ENCODE results near the gene ST3GAL4.
"Not testable (repeated sequence)": the region's sequence is repeated elsewhere in the genome, so short reads cannot be mapped to it uniquely, and the experiment has no call there.

The ST3GAL4 gene

DNA sequence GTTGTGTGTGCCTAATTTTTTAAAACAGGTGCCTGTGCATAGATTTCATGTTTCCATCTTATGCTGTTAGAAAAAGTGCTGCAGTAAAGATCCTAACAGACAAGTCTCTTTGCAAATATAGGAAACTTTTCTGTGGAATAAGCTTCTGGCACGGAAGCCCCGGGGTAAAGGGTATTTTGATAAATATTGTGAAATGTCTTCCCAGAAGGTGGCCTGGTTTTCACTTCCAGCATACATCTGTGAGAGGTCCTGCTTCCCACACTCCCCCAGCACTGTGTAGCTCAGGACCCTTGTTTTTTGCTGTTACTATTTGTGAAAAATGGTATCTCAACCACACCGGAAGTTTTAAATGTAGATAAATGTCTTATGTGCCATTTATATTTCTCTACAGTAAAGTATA is 14.5 kb downstream of the ST3GAL4 start:
- no peaks in the 10 kb centered on the region for H3K27me3 ChIP-seq (ENCODE audit: insufficient read depth, poor library complexity, severe bottlenecking)
- H3K4me1 ChIP-seq (ENCODE audit: insufficient read depth, poor library complexity, severe bottlenecking) = peaks cover 18% of the 10 kb centered on the region
- DNase-seq (ENCODE audit: low spot score) (no peak), ATAC-seq (ENCODE audit: low read depth) (no peak)
- TF ChIP-seq, protein P1, sequence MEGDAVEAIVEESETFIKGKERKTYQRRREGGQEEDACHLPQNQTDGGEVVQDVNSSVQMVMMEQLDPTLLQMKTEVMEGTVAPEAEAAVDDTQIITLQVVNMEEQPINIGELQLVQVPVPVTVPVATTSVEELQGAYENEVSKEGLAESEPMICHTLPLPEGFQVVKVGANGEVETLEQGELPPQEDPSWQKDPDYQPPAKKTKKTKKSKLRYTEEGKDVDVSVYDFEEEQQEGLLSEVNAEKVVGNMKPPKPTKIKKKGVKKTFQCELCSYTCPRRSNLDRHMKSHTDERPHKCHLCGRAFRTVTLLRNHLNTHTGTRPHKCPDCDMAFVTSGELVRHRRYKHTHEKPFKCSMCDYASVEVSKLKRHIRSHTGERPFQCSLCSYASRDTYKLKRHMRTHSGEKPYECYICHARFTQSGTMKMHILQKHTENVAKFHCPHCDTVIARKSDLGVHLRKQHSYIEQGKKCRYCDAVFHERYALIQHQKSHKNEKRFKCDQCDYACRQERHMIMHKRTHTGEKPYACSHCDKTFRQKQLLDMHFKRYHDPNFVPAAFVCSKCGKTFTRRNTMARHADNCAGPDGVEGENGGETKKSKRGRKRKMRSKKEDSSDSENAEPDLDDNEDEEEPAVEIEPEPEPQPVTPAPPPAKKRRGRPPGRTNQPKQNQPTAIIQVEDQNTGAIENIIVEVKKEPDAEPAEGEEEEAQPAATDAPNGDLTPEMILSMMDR (IDR thresholded peaks at IDR 0.05; ENCODE audit: poor library complexity, severe bottlenecking) = no peak
- H3K36me3 ChIP-seq (ENCODE audit: low read depth) = no peaks in the 10 kb centered on the region
- H3K4me3 ChIP-seq (ENCODE audit: severe bottlenecking) = no peak overlapping the region
- no peak overlapping the region for H3K27ac ChIP-seq (ENCODE audit: poor library complexity, severe bottlenecking)
- no peaks in the 10 kb centered on the region for H3K9me3 ChIP-seq (ENCODE audit: severe bottlenecking)

DNA sequence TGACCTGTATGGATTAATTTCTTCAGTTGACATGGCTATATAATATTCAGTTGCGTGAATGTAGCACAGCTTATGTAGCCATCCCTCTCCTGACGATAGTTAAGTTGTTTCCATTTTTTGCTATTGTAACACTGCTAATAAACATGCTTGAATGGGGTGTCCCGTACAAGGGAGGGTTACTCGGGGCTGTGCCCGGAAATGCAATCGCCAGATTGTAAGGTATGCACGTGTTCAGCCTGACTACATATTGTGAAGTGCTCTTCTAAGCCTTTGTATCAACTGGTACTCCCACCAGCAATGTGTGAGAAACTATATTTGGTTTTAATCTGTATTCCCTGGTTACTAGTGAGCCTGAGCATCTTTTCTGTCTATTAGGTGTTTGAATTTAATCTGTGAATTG is 16.1 kb downstream of the ST3GAL4 start:
- H3K4me1 ChIP-seq (ENCODE audit: insufficient read depth, poor library complexity, severe bottlenecking) = peaks cover 28% of the 10 kb centered on the region
- no peaks in the 10 kb centered on the region for H3K27me3 ChIP-seq (ENCODE audit: insufficient read depth, poor library complexity, severe bottlenecking)
- H3K4me3 ChIP-seq (ENCODE audit: severe bottlenecking) = no peak overlapping the region
- peak overlapping the region; percentile 93 for H3K27ac ChIP-seq (ENCODE audit: poor library complexity, severe bottlenecking)
- H3K36me3 ChIP-seq (ENCODE audit: low read depth) = no peaks in the 10 kb centered on the region
- TF ChIP-seq, protein P1 (IDR thresholded peaks at IDR 0.05; ENCODE audit: poor library complexity, severe bottlenecking) = no peak
- DNase-seq (ENCODE audit: low spot score) (no peak), ATAC-seq (ENCODE audit: low read depth) (no peak)
- no peaks in the 10 kb centered on the region for H3K9me3 ChIP-seq (ENCODE audit: severe bottlenecking)

DNA sequence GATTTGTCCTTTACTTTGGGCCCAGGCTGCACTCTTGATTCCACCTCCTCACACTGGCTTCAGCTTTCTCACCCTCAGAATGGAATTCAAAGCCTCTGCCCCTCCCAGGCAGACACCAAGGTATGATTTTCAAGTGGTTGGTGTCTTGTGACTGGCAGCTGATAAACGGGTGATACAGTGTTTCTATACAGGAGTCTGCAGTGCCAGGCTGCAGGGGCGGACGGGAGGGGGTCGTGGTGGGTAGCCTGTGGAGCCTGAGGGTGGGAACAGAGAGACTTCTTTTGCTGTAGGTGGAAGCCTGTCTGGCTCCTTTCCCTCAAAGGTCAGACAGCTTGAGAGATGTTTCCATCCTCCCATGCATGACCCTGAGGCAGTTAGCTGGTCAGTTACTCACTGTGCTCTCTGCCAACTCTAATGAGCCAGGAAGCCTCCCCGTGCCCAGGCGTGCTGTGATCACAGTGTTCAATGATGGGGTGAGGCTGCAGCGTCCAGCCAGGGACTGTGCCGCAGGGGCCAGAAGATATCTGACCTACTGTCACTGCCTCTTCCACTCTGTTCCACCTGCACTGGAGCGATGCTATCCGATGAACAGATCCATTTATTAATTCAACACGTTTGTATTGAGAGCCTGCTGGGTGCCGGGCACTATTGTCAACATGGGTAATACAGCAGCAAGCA is 18.0 kb downstream of the ST3GAL4 start:
- H3K36me3 ChIP-seq (ENCODE audit: low read depth); DNase-seq (ENCODE audit: low spot score); H3K4me3 ChIP-seq (ENCODE audit: severe bottlenecking); H3K9me3 ChIP-seq (ENCODE audit: severe bottlenecking); H3K27me3 ChIP-seq (ENCODE audit: insufficient read depth, poor library complexity, severe bottlenecking): not testable (repeated sequence)
- peaks cover 30% of the 10 kb centered on the region for H3K4me1 ChIP-seq (ENCODE audit: insufficient read depth, poor library complexity, severe bottlenecking)
- H3K27ac ChIP-seq (ENCODE audit: poor library complexity, severe bottlenecking) = peak overlapping the region; percentile 93
- ATAC-seq (ENCODE audit: low read depth) = peak; percentile 96

DNA sequence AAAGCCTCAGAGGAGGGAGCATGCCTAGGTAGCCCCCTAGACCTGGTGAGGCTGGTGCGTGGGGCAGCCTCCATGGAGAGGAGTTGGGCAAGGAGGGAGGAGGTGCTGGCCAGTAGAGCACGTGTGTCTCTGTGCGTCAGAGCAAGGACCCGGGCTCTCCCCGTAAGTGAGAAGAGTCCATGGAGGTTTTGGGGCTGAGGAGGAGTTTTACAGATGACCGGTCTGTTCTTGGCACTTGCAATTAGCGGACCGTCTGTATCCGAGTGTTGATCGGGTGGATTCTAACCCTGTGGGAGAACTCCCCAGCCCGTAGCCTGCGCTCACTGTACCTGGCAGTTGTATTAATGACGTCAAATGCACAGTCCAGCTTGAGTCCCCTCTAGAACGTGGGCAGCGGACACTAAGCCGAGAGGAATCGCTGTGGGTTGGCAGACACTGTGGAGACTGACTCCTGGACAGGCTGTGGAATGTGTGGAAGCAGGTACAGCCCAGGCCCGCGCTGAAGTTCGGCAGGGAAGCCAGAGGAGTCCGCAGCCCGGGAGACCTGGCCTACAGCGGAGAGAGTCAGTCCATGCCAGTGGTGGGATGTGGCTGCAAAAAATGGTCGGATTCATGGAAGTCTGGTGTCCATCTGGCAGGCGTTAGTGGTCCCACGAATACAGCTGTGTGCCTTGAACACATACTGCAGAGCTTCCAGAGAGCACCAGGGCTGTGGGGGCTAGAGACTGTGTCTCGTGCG is 19.2 kb downstream of the ST3GAL4 start:
- H3K27me3 ChIP-seq (ENCODE audit: insufficient read depth, poor library complexity, severe bottlenecking); ATAC-seq (ENCODE audit: low read depth); H3K36me3 ChIP-seq (ENCODE audit: low read depth); H3K4me3 ChIP-seq (ENCODE audit: severe bottlenecking); DNase-seq (ENCODE audit: low spot score); H3K9me3 ChIP-seq (ENCODE audit: severe bottlenecking): not testable (repeated sequence)
- peaks cover 30% of the 10 kb centered on the region for H3K4me1 ChIP-seq (ENCODE audit: insufficient read depth, poor library complexity, severe bottlenecking)
- H3K27ac ChIP-seq (ENCODE audit: poor library complexity, severe bottlenecking) = peak overlapping the region; percentile 93

DNA sequence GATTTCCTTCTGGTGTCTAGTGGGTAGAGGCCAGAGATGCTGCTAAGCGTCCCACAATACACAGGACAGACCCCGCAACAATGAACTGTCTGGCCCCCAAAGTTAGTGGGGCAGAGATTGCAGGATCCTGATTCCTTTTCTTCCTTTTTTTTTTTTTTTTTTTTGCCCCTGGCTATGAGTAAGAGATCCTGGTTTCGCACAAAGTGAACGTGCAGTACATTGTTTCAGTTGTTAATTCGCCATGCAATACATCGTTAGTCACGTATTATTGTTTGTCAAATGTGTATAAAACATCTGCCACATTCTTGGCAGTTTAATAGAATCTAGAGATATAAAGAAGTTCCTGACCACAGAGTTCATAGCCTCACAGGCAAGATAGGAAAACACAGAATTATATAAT is 20.2 kb downstream of the ST3GAL4 start:
- Histone ChIP-seq H3K4me1 (ENCODE audit: insufficient read depth, poor library complexity, severe bottlenecking) (peaks cover 30% of the 10 kb centered on the region), H3K9me3 (ENCODE audit: severe bottlenecking) (no peaks in the 10 kb centered on the region), H3K27me3 (ENCODE audit: insufficient read depth, poor library complexity, severe bottlenecking) (no peaks in the 10 kb centered on the region), H3K4me3 (ENCODE audit: severe bottlenecking) (no peak overlapping the region), H3K27ac (ENCODE audit: poor library complexity, severe bottlenecking) (peak overlapping the region; percentile 62), H3K36me3 (ENCODE audit: low read depth) (no peaks in the 10 kb centered on the region)
- DNase-seq (ENCODE audit: low spot score) (no peak), ATAC-seq (ENCODE audit: low read depth) (peak; percentile 41)
- TF ChIP-seq, protein P1 (IDR thresholded peaks at IDR 0.05; ENCODE audit: poor library complexity, severe bottlenecking) = no peak

DNA sequence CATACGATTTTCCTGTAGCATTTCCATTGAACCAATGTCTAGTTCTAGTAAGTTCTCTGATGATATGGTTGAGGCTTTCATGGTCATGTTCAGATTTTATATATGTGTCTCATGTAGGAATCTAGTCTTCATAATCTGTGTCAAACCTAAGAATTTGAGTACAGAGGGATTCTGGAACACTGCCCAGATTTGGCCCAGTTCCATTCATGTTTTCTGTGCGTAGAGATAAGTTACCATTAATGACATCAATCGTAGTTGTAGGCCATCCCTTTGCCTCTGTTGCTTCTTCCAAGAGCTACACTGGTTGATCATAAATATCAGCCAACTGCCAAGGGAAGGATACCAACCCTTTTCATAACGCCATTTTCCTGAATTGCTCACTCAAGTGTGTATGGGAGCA is 23.3 kb downstream of the ST3GAL4 start:
- Histone ChIP-seq H3K36me3 (ENCODE audit: low read depth) (no peaks in the 10 kb centered on the region), H3K4me3 (ENCODE audit: severe bottlenecking) (no peak overlapping the region), H3K27ac (ENCODE audit: poor library complexity, severe bottlenecking) (no peak overlapping the region), H3K27me3 (ENCODE audit: insufficient read depth, poor library complexity, severe bottlenecking) (no peaks in the 10 kb centered on the region), H3K9me3 (ENCODE audit: severe bottlenecking) (no peaks in the 10 kb centered on the region), H3K4me1 (ENCODE audit: insufficient read depth, poor library complexity, severe bottlenecking) (peaks cover 17% of the 10 kb centered on the region)
- no peak for ATAC-seq (ENCODE audit: low read depth)
- no peak for DNase-seq (ENCODE audit: low spot score)
- TF ChIP-seq, protein P1 (IDR thresholded peaks at IDR 0.05; ENCODE audit: poor library complexity, severe bottlenecking) = no peak
